SU-DHL-6 (cell line): ENCODE results near the gene PI16.

Experiments
- H2AFZ ChIP-seq: fragments of 200-600 bp; sonication (generic); 2 replicates; pipeline ENCODE4 v1.6.1; 2014; ENCODE audit warnings: low read depth, mild to moderate bottlenecking, moderate library complexity, mixed read lengths, antibody characterized with exemption, low read length; ENCODE audit not compliant: severe bottlenecking
- H3F3A ChIP-seq: fragments of 200-600 bp; shearing (Covaris generic); 2 replicates; pipeline ENCODE4 v1.6.0; 2016; ENCODE audit warnings: antibody characterized with exemption, mild to moderate bottlenecking; ENCODE audit not compliant: insufficient read depth
- H3K27ac ChIP-seq: fragments of 200-600 bp; sonication (generic); 2 replicates; pipeline ENCODE4 v1.5.1; 2016; ENCODE audit warnings: low read depth, mild to moderate bottlenecking, low read length, moderate library complexity, mixed read lengths
- H3K27me3 ChIP-seq: fragments of 200-600 bp; sonication (generic), shearing (Covaris generic); 2 replicates; pipeline ENCODE4 v1.6.0; 2014; ENCODE audit warnings: mild to moderate bottlenecking, low read length
- H3K36me3 ChIP-seq: fragments of 200-600 bp; sonication (generic); 2 replicates; pipeline ENCODE4 v1.6.1; 2014; ENCODE audit warnings: mild to moderate bottlenecking, low read length, mixed read lengths
- H3K4me2 ChIP-seq: fragments of 300-600, 200-600 bp; shearing (Covaris generic), sonication (generic); 2 replicates; pipeline ENCODE4 v1.6.0; 2014; ENCODE audit warnings: low read length, low read depth, mild to moderate bottlenecking; ENCODE audit not compliant: poor library complexity, severe bottlenecking
- H3K4me3 ChIP-seq: fragments of 200-600 bp; sonication (generic); 2 replicates; pipeline ENCODE4 v1.5.1; 2014; ENCODE audit warnings: antibody characterized with exemption, low read length, mild to moderate bottlenecking, mixed read lengths; ENCODE audit not compliant: insufficient read depth, poor library complexity, severe bottlenecking
- H3K79me2 ChIP-seq: fragments of 200-600 bp; sonication (generic); 2 replicates; pipeline ENCODE4 v1.6.1; 2014; ENCODE audit warnings: mild to moderate bottlenecking, low read length, moderate library complexity; ENCODE audit not compliant: insufficient read depth
- H3K9ac ChIP-seq: fragments of 200-600 bp; sonication (generic); 2 replicates; pipeline ENCODE4 v1.7.0; 2014; ENCODE audit warnings: mild to moderate bottlenecking, low read length
- H3K9me2 ChIP-seq: fragments of 200-600 bp; sonication (generic); replicated peaks from 2 replicates; pipeline ENCODE4 v1.6.1; 2014; ENCODE audit warnings: low read length; ENCODE audit not compliant: insufficient read depth
- H3K9me3 ChIP-seq: fragments of 200-600 bp; sonication (generic); 2 replicates; pipeline ENCODE4 v1.6.1; 2014; ENCODE audit warnings: low read length, mixed read lengths; ENCODE audit not compliant: insufficient read depth
- H4K20me1 ChIP-seq: fragments of 200-600 bp; sonication (generic); 2 replicates; pipeline ENCODE4 v1.6.1; 2014; ENCODE audit warnings: low read depth, mild to moderate bottlenecking, antibody characterized with exemption, low read length, moderate library complexity, mixed read lengths
- CTCF ChIP-seq: fragments of 200-600 bp; sonication (generic); IDR thresholded peaks from one replicate; pipeline ENCODE4 v1.5.1; 2017; ENCODE audit warnings: antibody characterized with exemption, mild to moderate bottlenecking, low read length, moderate library complexity; ENCODE audit not compliant: insufficient read depth, poor library complexity, severe bottlenecking
- EZH2phosphoT487 ChIP-seq: fragments of 200-600 bp; sonication (generic), shearing (Covaris generic); conservative IDR thresholded peaks from 2 replicates; pipeline ENCODE4 v1.6.1; 2018; ENCODE audit warnings: mild to moderate bottlenecking, antibody characterized with exemption, low read length, moderate library complexity, mixed read lengths

The PI16 gene

GRCh38 chr6:36978421-36979346 is 24.1 kb downstream of the PI16 start:
- Histone ChIP-seq H4K20me1 (peaks cover 4% of the 10 kb centered on the region; the same call in 1 of the 2 replicates), H2AFZ (no peak overlapping the region), H3K4me2 (no peak overlapping the region), H3K36me3 (peaks cover 23% of the 10 kb centered on the region; the same call in 1 of the 2 replicates), H3K9me3 (no peaks in the 10 kb centered on the region), H3F3A (no peaks in the 10 kb centered on the region), H3K27me3 (no peaks in the 10 kb centered on the region), H3K9ac (no peak overlapping the region), H3K9me2 (no peaks in the 10 kb centered on the region), H3K27ac (no peak overlapping the region), H3K79me2 (peaks cover 58% of the 10 kb centered on the region), H3K4me3 (no peak overlapping the region)
- TF ChIP-seq EZH2phosphoT487 (no peak), CTCF (no peak)

GRCh38 chr6:36979347-36979742 is 24.8 kb downstream of the PI16 start:
- no peaks in the 10 kb centered on the region for H3K27me3 ChIP-seq
- H3K79me2 ChIP-seq: peaks cover 65% of the 10 kb centered on the region
- no peak for TF ChIP-seq EZH2phosphoT487
- TF ChIP-seq CTCF: peak; percentile 33
- H3K9me3 ChIP-seq: no peaks in the 10 kb centered on the region
- H3K4me2 ChIP-seq: no peak overlapping the region
- no peak overlapping the region for H2AFZ ChIP-seq
- H3K9ac ChIP-seq: no peak overlapping the region
- no peak overlapping the region for H3K27ac ChIP-seq
- H3K4me3 ChIP-seq: no peak overlapping the region
- no peaks in the 10 kb centered on the region for H3F3A ChIP-seq
- peaks cover 20% of the 10 kb centered on the region; the same call in 1 of the 2 replicates for H3K36me3 ChIP-seq
- no peaks in the 10 kb centered on the region for H3K9me2 ChIP-seq
- H4K20me1 ChIP-seq: peaks cover 11% of the 10 kb centered on the region; the same call in 1 of the 2 replicates

GRCh38 chr6:36980129-36980528 is 25.6 kb downstream of the PI16 start:
- Histone ChIP-seq H3K9ac (no peak overlapping the region), H4K20me1 (peaks cover 17% of the 10 kb centered on the region; the same call in 1 of the 2 replicates), H3K79me2 (peaks cover 73% of the 10 kb centered on the region), H2AFZ (no peak overlapping the region), H3K4me3 (no peak overlapping the region), H3K27me3 (no peaks in the 10 kb centered on the region), H3K9me2 (no peaks in the 10 kb centered on the region), H3K27ac (no peak overlapping the region), H3F3A (no peaks in the 10 kb centered on the region), H3K4me2 (no peak overlapping the region), H3K9me3 (no peaks in the 10 kb centered on the region), H3K36me3 (peaks cover 12% of the 10 kb centered on the region; the same call in 1 of the 2 replicates)
- TF ChIP-seq EZH2phosphoT487 (no peak), CTCF (no peak)
